ENCODE measurements around the gene FERMT3. TPM values are rescaled to one million over a fixed set of nuclear protein-coding genes. Genes with fewer than 3 reads are reported as not detected.
"Not testable (repeated sequence)": the region's sequence is repeated elsewhere in the genome, so short reads cannot be mapped to it uniquely, and the experiment has no call there.

The FERMT3 gene
- total RNA-seq, result 100 to 1,000 TPM; 142 to 193 TPM

GRCh38 chr11:64206457-64207255 is at the start of gene FERMT3:
Gene FERMT3 (plus strand): TSS chr11:64206721. CDS start chr11:64207365, 644 bp downstream.
- peak within 1 kb of the TSS; percentile 97 to 98 for H3K27ac Mint-ChIP-seq
- H3K36me3 Mint-ChIP-seq, result peaks cover 42 to 48% of the 10 kb centered on the region in 2 donors
- H3K9me3 Mint-ChIP-seq, result no peaks in the 10 kb centered on the region
- DNase-seq (ENCODE audit: low spot score in 2 of 2), result peak; percentile 70 to 85
- ATAC-seq, result peak; percentile 61 to 67

DNA sequence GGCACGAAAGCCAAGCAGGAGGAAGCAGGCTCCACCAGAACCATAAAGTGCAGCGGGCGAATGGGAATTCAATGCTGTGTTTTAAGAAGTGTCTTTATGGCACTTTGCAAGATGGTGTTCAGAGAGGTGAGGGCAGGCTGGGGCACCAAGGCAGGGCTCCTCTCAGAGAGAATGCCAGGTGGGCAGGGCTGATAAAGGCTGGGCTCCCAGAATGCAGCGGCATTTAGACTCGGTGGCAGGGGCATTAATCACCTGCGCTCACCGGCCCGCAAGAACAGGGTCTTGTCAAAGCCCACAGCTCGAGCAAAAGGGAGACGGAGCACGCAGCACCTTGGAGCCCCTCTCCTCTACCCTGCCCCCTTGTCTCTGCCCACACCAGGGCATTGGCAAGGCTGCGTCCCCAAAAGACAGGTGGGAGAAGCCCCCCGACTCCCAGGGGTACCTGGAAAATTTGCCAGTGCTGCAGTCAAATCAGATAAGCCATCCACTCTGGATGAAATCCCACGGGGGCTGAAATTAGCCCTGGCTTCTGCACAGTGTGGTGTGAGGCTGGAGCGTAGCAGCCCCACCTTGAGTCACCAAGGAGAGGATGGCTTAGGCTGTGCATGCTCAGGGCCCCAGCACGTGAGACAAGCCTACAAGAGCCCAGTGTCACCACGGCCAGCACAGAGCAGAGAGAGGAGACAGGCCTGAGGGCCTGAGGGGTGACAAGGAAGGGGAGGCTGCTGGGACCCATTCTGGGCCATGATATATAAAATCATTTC is 48.7 kb upstream of the FERMT3 start:
- DNase-seq (ENCODE audit: low spot score in 2 of 2) (no peak), ATAC-seq (no peak)
- Mint-ChIP-seq H3K36me3 (no peaks in the 10 kb centered on the region), H3K9me3 (no peaks in the 10 kb centered on the region), H3K27ac (peak overlapping the region in 1 of 2 donors; percentile 44)

- ATAC-seq (no peak), DNase-seq (ENCODE audit: low spot score in 2 of 2) (no peak)
- Mint-ChIP-seq H3K9me3 (no peaks in the 10 kb centered on the region), H3K36me3 (no peaks in the 10 kb centered on the region), H3K27ac (no peak overlapping the region)
Observed at GRCh38 chr11:64161037-64161436, 45.5 kb upstream of the FERMT3 start.

DNA sequence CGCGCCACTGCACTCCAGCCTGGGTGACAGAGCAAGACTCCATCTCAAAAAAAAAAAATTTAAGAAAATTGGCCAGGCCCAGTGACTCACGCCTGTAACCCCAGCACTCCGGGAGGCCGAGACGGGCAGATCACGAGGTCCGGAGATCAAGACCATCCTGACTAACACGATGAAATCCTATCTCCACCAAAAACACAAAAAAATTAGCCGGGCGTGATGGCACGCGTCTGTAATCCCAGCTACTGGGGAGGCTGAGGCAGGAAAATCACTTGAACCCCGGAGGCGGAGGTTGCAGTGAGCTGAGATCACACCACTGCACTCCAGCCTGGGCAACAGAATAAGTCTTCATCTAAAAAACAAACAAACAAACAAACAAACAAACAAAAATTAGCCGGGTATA is 43.8 kb upstream of the FERMT3 start:
- ATAC-seq; H3K9me3 Mint-ChIP-seq; H3K36me3 Mint-ChIP-seq; DNase-seq (ENCODE audit: low spot score in 2 of 2); H3K27ac Mint-ChIP-seq: not testable (repeated sequence)

GRCh38 chr11:64163951-64164350 is 42.6 kb upstream of the FERMT3 start:
- no peak for DNase-seq (ENCODE audit: low spot score in 2 of 2)
- Mint-ChIP-seq H3K9me3 (no peaks in the 10 kb centered on the region), H3K36me3 (no peaks in the 10 kb centered on the region), H3K27ac (no peak overlapping the region)
- ATAC-seq, result no peak

DNA sequence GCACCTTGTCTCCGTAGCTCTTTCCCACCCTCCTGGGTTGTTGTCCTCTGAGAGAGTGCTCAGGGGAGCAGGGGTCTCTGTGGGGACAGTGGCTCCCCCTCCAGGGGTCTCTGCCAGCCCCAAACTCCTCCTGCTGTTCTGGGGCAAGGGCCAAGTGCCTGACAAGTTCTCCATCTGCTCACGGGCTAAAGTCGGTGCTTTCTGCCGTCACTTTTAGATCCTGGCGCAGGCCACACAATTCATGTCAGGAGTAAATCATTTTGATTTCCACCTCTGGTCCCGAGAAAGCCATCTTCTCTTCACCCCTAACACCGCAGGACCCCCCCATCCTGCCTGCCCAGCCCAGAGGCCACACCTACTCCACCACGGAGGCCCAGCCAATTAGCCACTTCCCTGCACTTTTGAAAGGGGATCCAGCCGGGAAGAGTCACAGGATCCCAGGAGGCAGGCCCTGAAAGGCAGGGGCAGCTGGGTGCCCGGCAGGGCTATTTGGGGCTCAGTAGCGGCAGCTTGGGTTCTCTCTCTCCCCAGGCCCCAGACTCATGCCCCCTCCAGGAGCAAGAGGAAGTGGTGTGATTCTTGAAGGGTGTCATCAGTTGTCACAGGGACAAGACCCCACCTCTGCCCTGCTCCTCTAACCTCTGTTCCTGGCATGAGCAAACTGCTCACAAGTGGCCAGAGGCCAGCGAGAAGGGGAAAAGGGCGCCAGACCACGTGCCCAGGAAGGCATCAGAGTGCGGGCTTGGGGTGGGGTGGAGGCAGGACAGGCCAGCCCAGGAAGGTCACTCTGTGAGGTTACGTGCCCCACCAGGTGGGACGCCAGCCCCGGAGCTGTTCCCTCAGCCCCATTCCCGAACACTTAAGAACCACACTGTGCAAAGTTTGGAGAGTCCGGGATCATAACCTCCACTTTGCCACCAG is 41.9 kb upstream of the FERMT3 start:
- no peak for ATAC-seq
- no peak for DNase-seq (ENCODE audit: low spot score in 2 of 2)
- Mint-ChIP-seq H3K9me3 (no peaks in the 10 kb centered on the region), H3K36me3 (no peaks in the 10 kb centered on the region), H3K27ac (peak overlapping the region; percentile 9 to 58)

DNA sequence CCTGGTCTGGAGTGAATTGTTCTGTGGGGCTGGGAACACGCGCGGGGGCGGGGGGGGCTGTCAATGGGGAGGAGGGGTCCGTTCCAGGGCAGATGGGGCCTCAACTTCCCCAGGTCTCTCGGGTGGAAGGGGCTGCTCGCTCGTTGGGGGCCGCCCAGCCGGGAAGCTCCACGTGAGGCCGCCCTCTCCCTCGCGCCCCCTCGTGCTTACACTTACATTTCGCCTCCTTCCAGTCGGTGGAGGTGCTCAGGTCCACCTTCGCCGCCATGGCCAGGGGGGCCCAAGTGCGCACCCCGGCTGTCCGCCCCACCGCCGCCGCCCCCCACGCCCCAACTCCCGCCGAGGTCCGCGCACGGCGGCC is 41.1 kb upstream of the FERMT3 start:
- ATAC-seq (peak; percentile 2 to 9), DNase-seq (ENCODE audit: low spot score in 2 of 2) (no peak)
- no peaks in the 10 kb centered on the region for H3K36me3 Mint-ChIP-seq
- H3K27ac Mint-ChIP-seq, result peak overlapping the region in 1 of 2 donors; percentile 80
- H3K9me3 Mint-ChIP-seq, result no peaks in the 10 kb centered on the region

GRCh38 chr11:64165842-64166635 is 40.5 kb upstream of the FERMT3 start, which contains the start of gene MACROD1:
Gene MACROD1 (minus strand): TSS chr11:64166113. CDS start chr11:64165994, 119 bp downstream.
- Mint-ChIP-seq H3K9me3 (no peaks in the 10 kb centered on the region), H3K36me3 (no peaks in the 10 kb centered on the region), H3K27ac (peak within 1 kb of the TSS; percentile 80 to 90)
- DNase-seq (ENCODE audit: low spot score in 2 of 2) (peak; percentile 76 to 82), ATAC-seq (peak; percentile 95 to 97)

DNA sequence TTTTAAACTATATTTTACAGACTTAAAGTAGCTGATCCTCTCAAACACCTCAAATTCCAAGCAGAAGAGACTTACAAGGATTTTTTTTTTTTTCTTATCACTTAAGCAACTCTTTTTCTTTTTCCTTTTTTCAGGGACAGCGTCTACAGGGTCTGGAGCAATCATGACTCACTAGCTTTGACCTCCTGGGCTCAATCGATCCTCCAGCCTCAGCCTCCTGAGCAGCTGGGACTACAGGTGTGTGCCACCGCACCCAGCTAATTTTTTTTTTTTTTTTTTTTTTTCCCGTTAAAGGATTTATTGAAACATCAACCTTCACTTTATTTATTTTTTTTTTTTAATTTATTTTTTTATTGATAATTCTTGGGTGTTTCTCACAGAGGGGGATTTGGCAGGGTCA is 36.1 kb upstream of the FERMT3 start:
- no peak for ATAC-seq
- DNase-seq (ENCODE audit: low spot score in 2 of 2), result no peak
- H3K36me3 Mint-ChIP-seq, result peaks cover 0 to 10% of the 10 kb centered on the region in 2 donors
- H3K27ac Mint-ChIP-seq, result no peak overlapping the region
- peaks cover 5 to 7% of the 10 kb centered on the region in 2 donors for H3K9me3 Mint-ChIP-seq

DNA sequence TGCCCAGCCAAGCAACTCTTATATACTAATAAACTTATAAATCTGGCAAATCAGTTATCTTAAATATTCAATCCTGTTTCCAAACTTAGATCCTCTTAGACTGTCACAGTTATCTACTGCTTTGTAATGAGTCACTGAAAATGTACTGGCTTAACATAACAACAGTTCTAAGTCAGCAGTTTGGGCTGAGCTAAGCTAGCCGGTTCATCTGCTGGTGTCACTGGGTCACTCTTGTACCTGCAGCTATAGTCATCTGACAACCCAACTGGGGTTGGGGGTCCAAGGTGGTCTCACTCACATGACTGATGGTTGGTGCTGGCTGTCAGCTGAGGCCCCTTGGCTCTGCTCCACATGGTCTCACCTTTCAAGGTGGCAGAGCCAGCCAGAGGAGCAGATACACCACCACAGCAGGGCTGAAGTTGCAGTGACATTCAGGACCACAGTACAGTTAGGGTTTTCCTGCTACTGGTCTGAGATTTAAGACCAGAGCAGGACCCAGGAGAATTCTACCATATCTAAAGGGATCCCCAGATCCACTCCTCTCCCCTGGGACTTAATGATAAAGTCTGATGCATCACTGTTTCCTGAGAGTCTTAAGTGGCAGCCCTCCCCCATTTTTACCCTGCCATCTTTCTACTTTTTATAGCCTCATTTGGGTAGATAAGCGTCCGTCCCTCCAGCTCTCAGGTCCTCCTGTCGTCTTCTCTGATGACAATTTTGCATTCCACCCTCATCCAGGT is 32.7 kb upstream of the FERMT3 start:
- ATAC-seq (no peak), DNase-seq (ENCODE audit: low spot score in 2 of 2) (no peak)
- Mint-ChIP-seq H3K36me3 (peaks cover 0 to 14% of the 10 kb centered on the region in 2 donors), H3K27ac (no peak overlapping the region), H3K9me3 (peaks cover 5 to 7% of the 10 kb centered on the region in 2 donors)

- no peak for ATAC-seq
- DNase-seq (ENCODE audit: low spot score in 2 of 2), result no peak
- Mint-ChIP-seq H3K36me3 (peaks cover 0 to 22% of the 10 kb centered on the region in 2 donors), H3K9me3 (peaks cover 5 to 7% of the 10 kb centered on the region in 2 donors), H3K27ac (no peak overlapping the region)
Observed at GRCh38 chr11:64176751-64177150, 29.8 kb upstream of the FERMT3 start.

- peak in 1 of 2 donors; percentile 78 for ATAC-seq
- H3K36me3 Mint-ChIP-seq, result peaks cover 0 to 22% of the 10 kb centered on the region in 2 donors
- DNase-seq (ENCODE audit: low spot score in 2 of 2), result no peak
- H3K27ac Mint-ChIP-seq, result no peak overlapping the region
- peaks cover 5 to 7% of the 10 kb centered on the region in 2 donors for H3K9me3 Mint-ChIP-seq
Observed at GRCh38 chr11:64178203-64178602, 28.3 kb upstream of the FERMT3 start.

DNA sequence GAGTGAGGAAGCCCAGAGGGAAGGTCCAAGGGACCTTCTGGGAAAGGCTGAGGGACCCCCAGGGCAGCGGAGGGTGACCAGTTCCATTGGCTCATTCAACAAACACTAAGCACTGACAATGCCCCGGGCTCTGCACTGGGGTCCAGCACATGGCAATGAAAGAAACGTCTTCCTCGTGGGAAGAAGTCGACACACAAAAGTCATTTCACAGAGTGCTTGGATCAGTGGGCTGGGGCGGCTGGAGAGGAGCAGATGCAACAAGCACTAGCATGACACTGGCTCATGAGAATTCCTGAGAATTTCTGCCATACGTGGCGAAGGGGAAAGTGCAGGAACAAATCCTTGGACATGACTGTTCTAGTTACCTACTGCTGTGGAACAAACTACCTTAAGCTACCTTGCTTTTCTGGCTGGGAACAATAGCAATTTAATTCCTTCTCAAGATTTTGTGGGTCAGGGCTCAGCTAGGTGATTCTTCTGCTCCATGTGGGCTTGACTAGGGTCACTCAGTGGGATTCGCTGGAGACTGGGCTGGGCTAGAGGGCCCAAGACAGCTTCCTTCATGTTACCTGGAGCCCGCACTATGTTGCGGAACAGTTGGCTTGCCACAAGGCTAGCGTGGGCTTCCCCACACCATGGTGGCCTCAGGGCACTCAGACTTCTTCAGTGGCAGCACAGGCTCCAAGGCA is 27.4 kb upstream of the FERMT3 start:
- no peak for ATAC-seq

GRCh38 chr11:64180891-64181290 is 25.6 kb upstream of the FERMT3 start:
- H3K9me3 Mint-ChIP-seq, result no peaks in the 10 kb centered on the region
- ATAC-seq (no peak), DNase-seq (ENCODE audit: low spot score in 2 of 2) (no peak)
- no peak overlapping the region for H3K27ac Mint-ChIP-seq
- H3K36me3 Mint-ChIP-seq, result peaks cover 2 to 13% of the 10 kb centered on the region in 2 donors

More for the DNA sequence above, 27.4 kb upstream of the FERMT3 start:
- no peak for DNase-seq (ENCODE audit: low spot score in 2 of 2)
- Mint-ChIP-seq H3K36me3 (peaks cover 0 to 16% of the 10 kb centered on the region in 2 donors), H3K9me3 (peaks cover under 1 to 3% of the 10 kb centered on the region in 2 donors), H3K27ac (no peak overlapping the region)

Measured in activated naive CD4-positive, alpha-beta T cell treated with anti-CD3 and anti-CD28 coated beads, Interleukin-2, amount 50 U/mL, for 72 hours (primary cell).